Ovary (tissue), 9 donors: Measurements from ENCODE around the gene STOML2. TPM values are rescaled to one million over a fixed set of nuclear protein-coding genes. Genes with fewer than 3 reads are reported as not detected.

Source experiments
- DNase-seq, 5 donors: peaks; one replicate each; pipeline ENCODE4 v3.0.0-alpha.2; 2019 to 2020
- H3K27ac ChIP-seq, 2 donors: fragments of 200-600 bp; one replicate each; pipeline versions ENCODE4 v1.5.1 to v1.8.0; 2019 to 2022
- H3K27me3 ChIP-seq: fragments of 200-600 bp; one replicate; pipeline ENCODE4 v1.8.0; 2022
- H3K36me3 ChIP-seq: fragments of 200-600 bp; sonication (generic); one replicate; pipeline ENCODE4 v1.5.1; 2019
- H3K4me1 ChIP-seq: one replicate; pipeline ENCODE4 v1.8.1; 2013; ENCODE audit warnings: mild to moderate bottlenecking, moderate library complexity; ENCODE audit not compliant: insufficient read depth
- H3K4me3 ChIP-seq: fragments of 200-600 bp; sonication (generic); one replicate; pipeline ENCODE4 v1.5.1; 2017
- H3K9me3 ChIP-seq, 2 donors: fragments of 200-600 bp in 1 of 2; sonication (generic) in 1 of 2; one replicate each; pipeline versions ENCODE4 v1.5.1 to v1.8.1; 2013 to 2019; ENCODE audit warnings: mild to moderate bottlenecking in 1 of 2, moderate library complexity in 1 of 2
- EP300 ChIP-seq: sonication (generic); formaldehyde crosslinking; IDR thresholded peaks from one replicate; pipeline ENCODE4 v1.6.1; 2017; ENCODE audit warnings: antibody characterized with exemption
- POLR2A ChIP-seq: fragments of 450-650 bp; IDR thresholded peaks from one replicate; pipeline ENCODE4 v1.6.1; 2017; ENCODE audit warnings: antibody characterized with exemption, mild to moderate bottlenecking, moderate library complexity
- WGBS, 3 donors: extraction: QIAGEN DNeasy Blood & Tissue Kit in 1 of 3; methylation state at CpG; one replicate each; pipeline versions ENCODE4 v1.1.5 to v1.1.7; 2013 to 2017; 5-methylcytosine and 5-hydroxymethylcytosine counted together
- intact Hi-C, 4 donors: fragments of 100-400 bp; cut with DNase I; formaldehyde crosslinking; loops; one replicate each; pipeline versions ENCODE4 v1.11.0 to v1.15.1; 2022 to 2023
- polyA plus RNA-seq, 2 donors: library from polyadenylated mRNA; stranded (reverse); fragments of 200-250 nt in 1 of 2; fragments of 350-450 nt in 1 of 2; fragmentation: Illumina TruSeq in 1 of 2; extraction: RNeasy Lipid Tissue Mini Kit (QIAGEN cat#74804) in 1 of 2; gene quantifications; one replicate each; pipeline ENCODE4 v1.2.3, GENCODE V29; 2013 to 2014
- total RNA-seq, 7 donors: library from RNA; depleted of rRNA in 2 of 7; stranded (reverse); fragments of >200 nt in 2 of 7; fragmentation: NEBNext Ultra II Directional in 3 of 7; extraction: Animal tissue kit (Norgen Biotek cat#: 25700) in 3 of 7; gene quantifications; one replicate each; pipeline versions ENCODE4 v1.1.0 to v1.2.4, GENCODE V29; 2016 to 2023
- TF ChIP-seq, protein P1 (sequence below), 3 donors: fragments of 450-650 bp in 2 of 3; fragments of 200-600 bp in 1 of 3; IDR thresholded peaks; one replicate each; pipeline versions ENCODE4 v1.5.1 to v1.8.0; 2016 to 2022; ENCODE audit warnings: antibody characterized with exemption in 3 of 3, mild to moderate bottlenecking in 1 of 3
- donor health status: DM: no; HTN: no; CAD: no; lungs with moderate emphysema.
- donor health status: DM: no; HTN: no; CAD: no.
- donor health status: Bipolar disorder and iron deficiency.
- donor health status: DM: yes; HTN: yes; CAD: no.
- donor health status: DM: no; HTN: no; CAD: no.
- donor health status: DM: yes; HTN: yes; CAD: no.

The STOML2 gene
- total and polyA plus RNA-seq, 9 donors = 70.1 to 97.7 (median 82.0) TPM

DNA sequence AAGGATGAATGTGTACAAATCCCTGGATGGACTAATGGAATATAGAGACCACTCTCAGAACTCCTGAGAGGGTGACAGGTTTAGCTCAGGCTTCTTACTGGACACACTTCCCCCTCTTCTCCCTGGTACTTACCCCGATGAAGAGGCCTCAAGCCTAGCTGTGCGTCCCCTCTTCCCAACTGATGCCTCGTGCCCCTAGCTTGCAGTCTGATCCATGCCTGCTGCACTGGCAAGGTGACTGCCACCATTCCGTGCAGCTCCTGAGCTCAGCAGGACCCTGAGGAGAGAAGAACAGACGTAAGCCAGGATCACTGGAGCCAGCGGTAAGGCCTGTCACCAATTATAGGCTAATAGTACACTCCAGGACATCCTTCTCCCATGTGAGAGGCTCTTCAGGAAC lies 5.5 kb upstream of the STOML2 start:
- no peak for DNase-seq
- TF ChIP-seq, protein P1, sequence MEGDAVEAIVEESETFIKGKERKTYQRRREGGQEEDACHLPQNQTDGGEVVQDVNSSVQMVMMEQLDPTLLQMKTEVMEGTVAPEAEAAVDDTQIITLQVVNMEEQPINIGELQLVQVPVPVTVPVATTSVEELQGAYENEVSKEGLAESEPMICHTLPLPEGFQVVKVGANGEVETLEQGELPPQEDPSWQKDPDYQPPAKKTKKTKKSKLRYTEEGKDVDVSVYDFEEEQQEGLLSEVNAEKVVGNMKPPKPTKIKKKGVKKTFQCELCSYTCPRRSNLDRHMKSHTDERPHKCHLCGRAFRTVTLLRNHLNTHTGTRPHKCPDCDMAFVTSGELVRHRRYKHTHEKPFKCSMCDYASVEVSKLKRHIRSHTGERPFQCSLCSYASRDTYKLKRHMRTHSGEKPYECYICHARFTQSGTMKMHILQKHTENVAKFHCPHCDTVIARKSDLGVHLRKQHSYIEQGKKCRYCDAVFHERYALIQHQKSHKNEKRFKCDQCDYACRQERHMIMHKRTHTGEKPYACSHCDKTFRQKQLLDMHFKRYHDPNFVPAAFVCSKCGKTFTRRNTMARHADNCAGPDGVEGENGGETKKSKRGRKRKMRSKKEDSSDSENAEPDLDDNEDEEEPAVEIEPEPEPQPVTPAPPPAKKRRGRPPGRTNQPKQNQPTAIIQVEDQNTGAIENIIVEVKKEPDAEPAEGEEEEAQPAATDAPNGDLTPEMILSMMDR (IDR thresholded peaks at IDR 0.05) = no peak
- TF ChIP-seq EP300 = no peak
- TF ChIP-seq POLR2A = no peak
- intact Hi-C loops = no loop called here
- H3K9me3 ChIP-seq = no peaks in the 10 kb centered on the region
- H3K27me3 ChIP-seq = no peaks in the 10 kb centered on the region
- H3K4me3 ChIP-seq = no peak overlapping the region
- H3K27ac ChIP-seq = no peak overlapping the region
- 88 to 97% (median 90%) methylated on average over 6 of the region's 6 CpGs for WGBS, 3 donors
- H3K4me1 ChIP-seq = peaks cover 9% of the 10 kb centered on the region
- H3K36me3 ChIP-seq = no peaks in the 10 kb centered on the region

DNA sequence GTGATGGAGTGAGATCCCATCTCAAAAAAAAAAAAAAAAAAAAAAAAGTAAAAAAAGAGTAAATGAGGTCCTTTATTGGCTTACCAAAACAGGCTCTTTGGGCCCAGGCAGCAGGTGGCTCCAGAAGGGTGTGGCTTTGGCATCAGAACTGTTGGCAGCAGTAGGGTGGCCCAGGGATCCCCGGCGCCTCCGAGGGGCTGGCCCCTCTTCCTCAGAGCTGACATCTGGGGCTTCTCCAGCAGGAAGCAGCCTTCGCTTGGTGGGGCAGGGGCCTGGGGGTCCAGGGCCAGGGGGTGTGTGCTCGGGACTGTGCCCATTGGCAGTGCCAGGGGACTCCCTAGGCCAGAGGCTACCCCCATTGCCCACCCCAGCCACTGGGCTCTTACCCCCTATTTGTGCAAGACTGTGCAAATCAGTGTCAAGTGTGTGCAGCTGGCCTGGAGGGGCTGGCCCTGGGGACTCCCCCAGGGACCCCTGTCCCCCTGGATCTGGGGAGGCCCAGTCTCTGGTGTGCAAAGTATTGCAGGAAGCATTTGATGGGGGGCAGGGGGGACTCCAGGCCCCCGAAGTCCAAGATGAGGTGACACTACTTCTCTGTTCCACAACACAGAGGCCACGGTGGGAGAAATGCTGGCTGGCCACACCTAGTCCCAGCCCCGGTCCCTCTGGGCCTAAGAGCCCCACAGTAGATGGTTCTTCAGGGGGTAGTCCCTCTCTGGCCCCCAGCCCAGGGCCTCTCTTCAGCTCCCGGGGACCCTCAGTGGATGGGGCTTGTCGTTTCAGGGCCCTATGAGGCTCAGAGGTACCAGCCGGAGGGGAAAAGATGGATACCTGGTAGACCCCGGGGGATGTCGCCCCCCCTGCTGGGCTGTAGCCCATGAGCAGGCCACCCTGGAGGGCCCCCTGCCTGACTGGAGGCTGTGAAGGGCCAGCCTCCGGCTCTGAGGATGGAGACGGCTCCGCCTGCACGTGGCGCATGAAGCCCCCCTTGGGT lies 4.7 kb upstream of the STOML2 start:
- no peak overlapping the region for H3K4me3 ChIP-seq
- H3K27ac ChIP-seq = no peak overlapping the region
- TF ChIP-seq, protein P1 (IDR thresholded peaks at IDR 0.05) = no peak
- TF ChIP-seq POLR2A (no peak), EP300 (no peak)
- intact Hi-C loops = no loop called here
- no peaks in the 10 kb centered on the region for H3K9me3 ChIP-seq
- 75 to 79% (median 79%) methylated on average over 18 of the region's 18 CpGs for WGBS, 3 donors
- H3K27me3 ChIP-seq = no peaks in the 10 kb centered on the region
- H3K4me1 ChIP-seq = peaks cover 11% of the 10 kb centered on the region
- DNase-seq = no peak
- no peaks in the 10 kb centered on the region for H3K36me3 ChIP-seq

DNA sequence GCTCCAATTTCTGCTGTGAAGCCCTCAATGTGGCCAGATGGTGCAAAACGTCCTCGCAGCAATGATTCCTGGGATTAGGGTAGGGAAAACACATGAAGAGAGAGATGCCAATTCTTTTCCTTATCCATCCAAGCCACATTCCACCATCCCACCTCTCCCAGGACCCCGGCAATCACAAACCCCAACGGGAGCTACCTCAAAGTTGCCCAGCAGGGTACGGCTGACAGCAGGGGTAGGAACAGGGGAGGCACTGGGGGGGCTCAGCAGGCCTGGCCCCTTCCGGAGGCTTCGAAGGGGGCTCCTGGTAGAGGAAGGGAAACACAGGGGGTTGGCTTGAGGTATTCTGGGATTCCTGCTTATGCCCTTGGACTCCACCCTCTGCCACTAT lies 3.4 kb upstream of the STOML2 start:
- Histone ChIP-seq H3K4me1 (peaks cover 20% of the 10 kb centered on the region), H3K4me3 (no peak overlapping the region), H3K9me3 (no peaks in the 10 kb centered on the region), H3K27ac (no peak overlapping the region), H3K27me3 (no peaks in the 10 kb centered on the region), H3K36me3 (no peaks in the 10 kb centered on the region)
- no peak for DNase-seq
- TF ChIP-seq EP300 = no peak
- TF ChIP-seq POLR2A = no peak
- TF ChIP-seq, protein P1 (IDR thresholded peaks at IDR 0.05) = no peak
- WGBS, 3 donors = 84 to 87% (median 84%) methylated on average over 7 of the region's 7 CpGs
- intact Hi-C loops = no loop called here

DNA sequence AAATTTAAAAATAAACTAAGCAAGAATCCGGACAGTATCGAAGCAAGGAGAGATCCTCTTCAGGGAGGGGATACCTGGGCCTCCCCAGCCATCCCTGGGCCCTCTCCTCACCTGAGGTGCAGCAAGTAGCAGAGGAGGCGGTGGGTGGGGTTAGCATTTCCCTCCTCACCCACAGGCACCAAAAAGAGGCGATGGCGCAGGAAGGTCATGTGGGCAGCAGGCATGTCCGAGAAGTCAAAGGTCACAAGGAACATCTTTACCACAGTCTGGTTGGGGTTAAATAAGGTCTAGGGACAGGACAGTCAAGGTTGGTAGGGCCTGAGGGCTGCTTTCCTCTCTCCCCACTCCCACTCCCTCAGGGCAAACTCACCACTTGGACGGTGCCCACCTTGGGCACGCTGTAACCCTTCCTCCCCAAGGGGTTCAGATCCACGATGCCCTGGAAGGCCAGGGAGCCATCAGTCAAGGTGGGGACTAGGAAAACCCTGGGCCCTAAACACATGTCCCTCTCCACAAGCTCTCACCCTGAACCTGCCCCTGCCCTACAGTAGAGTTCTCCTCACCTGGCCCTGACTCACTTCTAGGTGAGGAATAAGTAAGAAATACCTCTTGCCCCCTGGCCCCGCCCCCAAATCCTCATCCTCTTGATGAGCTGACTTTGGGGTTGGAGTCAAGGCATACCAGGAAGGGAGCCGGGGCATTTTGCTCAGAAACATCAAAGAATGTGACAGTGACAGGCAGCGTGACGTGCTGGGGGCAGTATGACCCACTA lies 2.8 kb upstream of the STOML2 start:
- Histone ChIP-seq H3K4me3 (no peak overlapping the region), H3K27ac (no peak overlapping the region), H3K4me1 (peaks cover 20% of the 10 kb centered on the region), H3K36me3 (no peaks in the 10 kb centered on the region), H3K9me3 (no peaks in the 10 kb centered on the region), H3K27me3 (no peaks in the 10 kb centered on the region)
- TF ChIP-seq, protein P1 (IDR thresholded peaks at IDR 0.05) = no peak
- no peak for TF ChIP-seq POLR2A
- no peak for TF ChIP-seq EP300
- intact Hi-C loops = no loop called here
- WGBS, 3 donors = 88 to 91% (median 88%) methylated on average over 13 of the region's 13 CpGs
- DNase-seq = no peak
